Posterior vena cava (tissue), 2 donors: ENCODE measurements around the gene BRINP2. TPM values are rescaled to one million over a fixed set of nuclear protein-coding genes. Genes with fewer than 3 reads are reported as not detected.
"Not testable (repeated sequence)": the region's sequence is repeated elsewhere in the genome, so short reads cannot be mapped to it uniquely, and the experiment has no call there.

Source experiments
- DNase-seq: peaks from one replicate; pipeline ENCODE4 v3.0.0-alpha.2; 2020; ENCODE audit warnings: low spot score
- intact Hi-C, 2 donors: fragments of 100-400 bp; cut with DNase I; formaldehyde crosslinking; loops; one replicate each; pipeline versions ENCODE4 v1.14.1 to v1.14.2; 2022 to 2023
- total RNA-seq, 2 donors: library from RNA; stranded (reverse); fragmentation: NEBNext Ultra II Directional; extraction: Animal tissue kit (Norgen Biotek cat#: 25700); gene quantifications; one replicate each; pipeline ENCODE4 v1.2.1, GENCODE V29; 2021
- donor health status: DM: yes; HTN: yes; CAD: no.
- donor health status: DM: yes; HTN: yes; CAD: no.

The BRINP2 gene
- total RNA-seq, 2 donors from 2014 or later = 0.19 to 0.52 TPM

- DNase-seq = no peak
- intact Hi-C loops = no loop called here
These were observed 134.6 kb downstream of the BRINP2 start for GRCh38 chr1:177305040-177306018.

- DNase-seq = no peak
These were observed 135.3 kb downstream of the BRINP2 start for GRCh38 chr1:177306019-177306415.

GRCh38 chr1:177306981-177307380 is 136.2 kb downstream of the BRINP2 start:
- DNase-seq = no peak
- intact Hi-C loops = loop anchor here in 1 of 2 donors (1.0 kb wide), 1 partner anchor 24 kb away; no protein-coding TSS in a partner anchor

More at GRCh38 chr1:177306019-177306415, 135.3 kb downstream of the BRINP2 start:
- intact Hi-C loops = no loop called here

GRCh38 chr1:177307771-177308170 is 137.0 kb downstream of the BRINP2 start:
- DNase-seq = no peak
- intact Hi-C loops = loop anchor here in 1 of 2 donors (1.0 kb wide), 1 partner anchor 24 kb away; no protein-coding TSS in a partner anchor

GRCh38 chr1:177309880-177310279 is 139.1 kb downstream of the BRINP2 start:
- intact Hi-C loops = no loop called here
- no peak for DNase-seq

- intact Hi-C loops = no loop called here
These were observed 139.6 kb downstream of the BRINP2 start for GRCh38 chr1:177310326-177310725.

GRCh38 chr1:177311111-177311510 is 140.4 kb downstream of the BRINP2 start:
- intact Hi-C loops = no loop called here
- no peak for DNase-seq

More at GRCh38 chr1:177310326-177310725, 139.6 kb downstream of the BRINP2 start:
- no peak for DNase-seq

GRCh38 chr1:177311586-177311985 is 140.8 kb downstream of the BRINP2 start:
- no peak for DNase-seq
- intact Hi-C loops = no loop called here

GRCh38 chr1:177315261-177315660 is 144.5 kb downstream of the BRINP2 start:
- intact Hi-C loops = no loop called here
- DNase-seq = no peak

- no peak for DNase-seq
- intact Hi-C loops = no loop called here
These were observed 145.0 kb downstream of the BRINP2 start for GRCh38 chr1:177315761-177316160.

- DNase-seq, intact Hi-C loops: not testable (repeated sequence)
These were observed 150.7 kb downstream of the BRINP2 start for GRCh38 chr1:177321434-177321833.

GRCh38 chr1:177328251-177328650 is 157.5 kb downstream of the BRINP2 start:
- DNase-seq = no peak
- intact Hi-C loops = no loop called here

- DNase-seq = no peak
- intact Hi-C loops = no loop called here
These were observed 159.1 kb downstream of the BRINP2 start for GRCh38 chr1:177329871-177330270.

Other genes with a start within 250 kb of the BRINP2 start
- gene ASTN1, start 6.2 kb upstream of the BRINP2 start, total RNA-seq = under 1 TPM; 0.14 to 0.19 TPM